Brain microvascular endothelial cell (primary cell): ENCODE data around the gene PINK1.

Source experiments
- DNase-seq: peaks from one replicate; pipeline ENCODE4 v3.0.0-alpha.2; 2020
- H3K27ac ChIP-seq: fragments of 250-450 bp; sonication (Bioruptor Pico); 2 replicates; pipeline ENCODE4 v1.5.1; 2020; ENCODE audit warnings: mild to moderate bottlenecking, moderate library complexity
- H3K27me3 ChIP-seq: fragments of 250-450 bp; sonication (Bioruptor Pico); replicated peaks from 2 replicates; pipeline ENCODE4 v1.5.1; 2020; ENCODE audit warnings: mild to moderate bottlenecking
- H3K36me3 ChIP-seq: fragments of 250-450 bp; sonication (Bioruptor Pico); replicated peaks from 2 replicates; pipeline ENCODE4 v1.5.1; 2020; ENCODE audit warnings: mild to moderate bottlenecking
- H3K4me3 ChIP-seq: 2 replicates; pipeline ENCODE4 v1.5.1; 2011; ENCODE audit warnings: low read depth, mild to moderate bottlenecking, control low read depth, low read length, moderate library complexity
- CTCF ChIP-seq: IDR thresholded peaks from 2 replicates; pipeline ENCODE4 v1.5.1; 2011; ENCODE audit warnings: low read depth, mild to moderate bottlenecking, moderate library complexity, low read length, control low read depth, inconsistent platforms; ENCODE audit errors: missing control alignments
- in situ Hi-C: cut with HindIII; loops from 2 replicates; pipeline ENCODE4 v1.10.0; 2017; ENCODE audit warnings: low sequenced_read_pairs, low pct_ligation_motif_present

Gene PINK1

GRCh38 chr1:20654104-20654690 lies 20.9 kb downstream of the PINK1 start:
- in situ Hi-C loops = no loop called here
- no peak overlapping the region for H3K27ac ChIP-seq
- no peaks in the 10 kb centered on the region for H3K27me3 ChIP-seq
- no peak for DNase-seq
- H3K36me3 ChIP-seq = peaks cover 65% of the 10 kb centered on the region
- H3K4me3 ChIP-seq = no peak overlapping the region
- TF ChIP-seq CTCF = no peak

- Histone ChIP-seq H3K36me3 (peaks cover 44% of the 10 kb centered on the region), H3K27me3 (no peaks in the 10 kb centered on the region), H3K27ac (no peak overlapping the region), H3K4me3 (no peak overlapping the region)
- in situ Hi-C loops = no loop called here
- DNase-seq = no peak
- no peak for TF ChIP-seq CTCF
These were observed 23.8 kb downstream of the PINK1 start for GRCh38 chr1:20657024-20657423.

- Histone ChIP-seq H3K27me3 (no peaks in the 10 kb centered on the region), H3K36me3 (peaks cover 33% of the 10 kb centered on the region), H3K27ac (no peak overlapping the region), H3K4me3 (no peak overlapping the region)
- no peak for TF ChIP-seq CTCF
- in situ Hi-C loops = no loop called here
- no peak for DNase-seq
These were observed 25.1 kb downstream of the PINK1 start for GRCh38 chr1:20658166-20658915.

GRCh38 chr1:20660363-20660762 lies 27.1 kb downstream of the PINK1 start:
- no peak for DNase-seq

GRCh38 chr1:20660847-20661206 lies 27.6 kb downstream of the PINK1 start:
- Histone ChIP-seq H3K4me3 (peak overlapping the region; percentile 92), H3K36me3 (peaks cover 11% of the 10 kb centered on the region), H3K27me3 (no peaks in the 10 kb centered on the region), H3K27ac (peak overlapping the region; percentile 13)
- no peak for TF ChIP-seq CTCF
- in situ Hi-C loops = no loop called here
- DNase-seq = no peak

More at GRCh38 chr1:20660363-20660762, 27.1 kb downstream of the PINK1 start:
- no peak for TF ChIP-seq CTCF
- no peaks in the 10 kb centered on the region for H3K27me3 ChIP-seq
- in situ Hi-C loops = no loop called here
- H3K27ac ChIP-seq = peak overlapping the region; percentile 13
- peak overlapping the region; percentile 92 for H3K4me3 ChIP-seq
- H3K36me3 ChIP-seq = peaks cover 16% of the 10 kb centered on the region
